DMS53 treated with DMSO at 0.1 percent for 48 hours (cell line): ENCODE results near the gene RPRD2.
"Not testable (repeated sequence)": the region's sequence is repeated elsewhere in the genome, so short reads cannot be mapped to it uniquely, and the experiment has no call there.

ENCODE experiments used
- DNase-seq: peaks from one replicate; lab custom pipeline; 2025; ENCODE audit not compliant: unreplicated experiment; lab: John Stamatoyannopoulos, UW

The RPRD2 gene

DNA sequence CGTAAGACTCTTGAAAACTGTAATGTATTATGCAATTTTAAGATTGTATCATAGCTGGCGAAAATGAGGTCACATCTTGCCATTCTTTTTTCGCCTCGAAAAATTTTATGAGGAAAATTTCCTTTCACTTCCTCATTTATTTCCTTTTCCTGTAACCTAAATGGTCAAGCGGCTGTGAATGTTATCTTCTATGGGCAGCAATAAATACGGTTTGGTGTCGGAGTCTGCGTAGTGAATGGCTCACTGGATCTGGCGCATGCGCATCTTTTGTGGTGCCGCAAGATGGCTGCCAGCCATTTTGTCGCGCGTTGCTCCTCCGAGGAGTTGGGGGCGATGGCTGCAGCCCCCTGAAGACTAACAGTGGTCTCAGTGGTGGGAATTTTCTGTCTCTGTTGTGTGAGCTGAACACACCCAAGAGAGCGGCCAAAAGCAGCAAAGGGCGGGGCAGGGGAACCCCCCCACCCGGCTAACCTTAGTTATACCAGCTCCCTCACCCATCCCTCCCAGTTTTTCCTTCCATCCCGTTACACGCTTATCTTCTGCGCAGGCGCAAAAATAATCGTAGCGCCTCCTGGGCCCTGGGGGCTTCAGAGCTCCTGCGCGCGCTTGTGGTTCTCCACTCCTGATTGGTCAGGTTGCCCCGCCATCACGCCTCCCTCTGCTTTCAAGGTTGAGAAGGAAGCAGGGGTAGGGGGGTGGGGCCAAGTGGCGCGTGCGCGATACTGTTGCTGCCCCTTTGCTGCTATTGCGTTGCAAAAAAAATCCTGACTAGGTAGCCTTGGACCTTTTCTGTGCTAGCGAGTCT is at the start of gene RPRD2:
Gene RPRD2, plus strand, starts transcription at position 722 of the 805 bp plus-strand sequence. CDS start 568 bp downstream, outside the sequence.
- peak; percentile 99 for DNase-seq

DNA sequence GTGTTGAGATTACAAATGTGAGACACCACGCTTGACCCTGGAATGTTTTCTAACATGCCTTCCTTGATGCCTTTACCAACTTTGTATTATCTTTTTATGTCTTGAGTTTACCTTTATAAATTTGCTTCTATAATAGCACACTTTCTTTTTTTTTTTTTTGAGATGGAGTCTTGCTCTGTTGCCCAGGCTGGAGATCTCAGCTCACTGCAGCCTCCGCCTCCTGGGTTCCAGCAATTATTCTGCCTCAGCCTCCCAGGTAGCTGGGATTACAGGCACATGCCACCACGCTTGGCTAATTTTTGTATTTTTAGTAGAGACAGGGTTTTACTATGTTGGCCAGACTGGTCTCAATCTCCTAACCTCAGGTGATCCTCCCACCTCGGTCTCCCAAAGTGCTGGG is 49.3 kb upstream of the RPRD2 start:
- DNase-seq, result not testable (repeated sequence)

DNA sequence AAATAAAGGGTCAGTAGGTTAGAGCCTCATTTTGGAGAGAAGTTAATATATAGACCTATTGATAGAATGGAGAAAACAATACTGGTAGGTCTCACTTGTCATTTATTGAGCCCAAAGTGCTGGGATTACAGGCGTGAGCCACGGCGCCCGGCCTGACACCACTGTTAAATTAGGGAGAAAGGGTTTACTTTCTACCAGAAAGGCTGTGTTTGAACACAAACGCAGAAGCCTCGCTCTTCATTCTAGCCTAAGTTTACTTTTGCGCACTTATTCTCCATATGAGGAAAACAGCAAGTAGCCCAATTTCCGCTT is 43.3 kb upstream of the RPRD2 start:
- DNase-seq, result no peak

DNA sequence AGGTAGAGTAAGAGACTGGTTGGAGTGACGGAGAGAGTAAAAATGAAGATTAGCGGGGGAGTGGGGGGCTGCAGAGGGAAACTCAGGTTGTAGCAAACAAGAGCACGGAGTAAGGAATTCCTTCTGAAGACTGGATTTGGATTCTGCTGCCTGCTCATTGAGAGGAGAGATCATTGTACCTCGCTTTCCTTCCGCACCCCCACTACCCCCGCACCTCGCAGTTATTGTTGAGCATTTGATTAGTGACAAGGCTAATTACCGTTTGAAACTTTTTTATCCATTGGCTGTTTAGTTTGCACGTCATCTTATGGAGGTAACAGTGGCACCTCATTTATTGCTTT is 42.2 kb upstream of the RPRD2 start:
- no peak for DNase-seq

GRCh38 chr1:150322310-150322709 is 41.6 kb upstream of the RPRD2 start:
- DNase-seq, result no peak

DNA sequence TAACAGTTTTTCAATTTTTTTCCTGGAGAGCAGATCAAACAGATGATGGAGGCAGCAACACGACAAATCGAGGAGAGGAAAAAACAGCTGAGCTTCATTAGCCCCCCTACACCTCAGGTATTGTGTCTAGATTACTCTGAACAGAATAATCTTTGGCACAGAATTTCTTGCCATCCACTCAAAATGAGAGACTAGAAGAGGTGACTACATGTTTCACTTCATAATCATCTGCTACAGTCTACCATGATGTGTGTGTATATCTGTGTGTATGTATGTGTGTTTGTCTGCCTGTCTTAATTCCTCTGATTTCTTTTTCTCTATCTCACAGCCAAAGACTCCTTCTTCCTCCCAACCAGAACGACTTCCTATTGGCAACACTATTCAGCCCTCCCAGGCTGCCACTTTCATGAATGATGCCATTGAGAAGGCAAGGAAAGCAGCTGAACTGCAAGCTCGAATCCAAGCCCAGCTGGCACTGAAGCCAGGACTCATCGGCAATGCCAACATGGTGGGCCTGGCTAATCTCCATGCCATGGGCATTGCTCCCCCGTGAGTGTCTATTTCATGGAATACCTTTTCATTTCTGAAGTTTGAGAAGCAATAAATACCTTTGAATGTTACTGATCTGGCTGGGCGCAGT is 31.2 kb upstream of the RPRD2 start:
- no peak for DNase-seq

DNA sequence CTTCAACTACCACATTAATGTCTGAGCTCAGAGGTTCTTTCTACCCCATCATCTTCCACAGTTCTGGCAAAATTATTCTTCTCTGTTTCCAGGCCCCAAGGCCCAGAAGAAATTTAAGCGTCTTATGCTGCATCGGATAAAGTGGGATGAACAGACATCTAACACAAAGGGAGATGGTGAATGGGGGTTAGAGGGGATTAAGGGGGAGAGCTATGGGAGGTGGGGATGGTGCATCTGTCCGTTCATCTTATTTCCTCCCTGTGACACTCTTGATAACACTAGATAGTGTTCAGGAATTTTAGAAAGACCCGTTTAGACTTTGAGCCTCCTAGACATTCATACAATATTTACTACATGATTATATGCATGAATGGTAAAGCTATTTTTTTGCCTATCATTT is 17.6 kb upstream of the RPRD2 start:
- no peak for DNase-seq

- no peak for DNase-seq
Measured at GRCh38 chr1:150352866-150353265, 11.1 kb upstream of the RPRD2 start.

- peak; percentile 76 for DNase-seq
Measured at GRCh38 chr1:150362721-150363425, 1.1 kb upstream of the RPRD2 start.

- peak; percentile 55 for DNase-seq
Measured at GRCh38 chr1:150364231-150365003, 470 bp downstream of the RPRD2 start.

GRCh38 chr1:150365941-150366340 is 2.0 kb downstream of the RPRD2 start:
- DNase-seq, result no peak

DNA sequence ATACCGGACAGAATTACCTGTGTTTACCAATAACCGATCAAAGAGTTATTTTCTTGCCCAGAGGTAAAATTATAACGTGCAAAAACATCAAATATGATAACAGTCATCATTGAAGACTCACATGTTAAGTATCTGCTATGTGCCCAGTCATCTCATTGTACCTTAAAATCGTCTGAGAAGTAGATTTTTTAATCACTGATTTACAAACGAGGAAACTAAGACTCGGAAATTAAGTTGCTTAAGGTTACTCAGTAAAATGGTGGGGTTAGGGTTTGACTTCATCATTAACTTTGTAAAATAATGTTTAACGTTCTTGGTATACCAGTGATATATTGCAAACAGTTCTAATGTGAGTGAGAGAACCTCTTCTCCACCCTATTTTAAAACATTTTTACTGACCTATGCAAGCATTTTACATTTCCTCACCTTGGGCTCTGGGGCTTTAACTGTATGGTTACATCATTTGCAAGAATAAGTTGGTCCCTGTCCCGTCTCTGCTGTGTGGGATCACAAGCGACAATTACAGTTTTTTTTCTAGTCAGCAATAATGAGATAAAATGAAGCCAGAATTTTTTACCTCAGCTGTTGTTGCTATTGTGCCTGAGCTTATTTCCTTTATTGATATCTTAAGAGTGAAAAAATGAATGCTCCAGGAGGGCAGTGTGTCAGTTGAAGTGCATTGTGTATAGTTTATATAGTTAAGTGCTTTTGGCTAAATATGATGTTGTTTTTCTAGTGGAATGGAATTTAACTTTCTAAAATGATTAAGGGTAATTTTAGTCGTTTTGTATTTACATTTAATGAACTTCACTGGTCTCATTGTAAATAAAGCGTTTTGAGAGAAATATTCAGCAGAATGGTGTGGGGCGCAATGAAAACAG is 2.7 kb downstream of the RPRD2 start:
- no peak for DNase-seq

DNA sequence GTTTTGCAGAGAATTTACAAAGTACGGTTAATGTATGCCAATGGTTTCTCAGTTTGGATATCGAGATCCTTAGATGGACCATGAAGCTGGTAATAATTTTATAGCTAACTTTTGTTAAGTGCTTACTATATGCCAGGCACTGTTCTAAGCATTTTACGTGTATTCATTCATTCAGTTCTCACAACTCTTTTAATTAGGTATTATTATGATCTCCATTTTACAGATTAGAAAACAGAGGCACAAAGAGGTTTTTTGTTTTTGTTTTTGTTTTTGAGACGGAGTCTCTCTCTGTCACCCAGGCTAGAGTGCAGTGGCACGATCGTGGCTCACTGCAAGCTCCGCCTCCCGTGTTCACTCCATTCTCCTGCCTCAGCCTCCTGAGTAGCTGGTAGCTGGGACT is 7.2 kb downstream of the RPRD2 start:
- DNase-seq, result no peak

GRCh38 chr1:150372580-150372979 is 8.6 kb downstream of the RPRD2 start:
- DNase-seq, result no peak

- no peak for DNase-seq
Measured at GRCh38 chr1:150376110-150376509, 12.2 kb downstream of the RPRD2 start.

- no peak for DNase-seq
Measured at GRCh38 chr1:150383631-150384324, 19.8 kb downstream of the RPRD2 start.

DNA sequence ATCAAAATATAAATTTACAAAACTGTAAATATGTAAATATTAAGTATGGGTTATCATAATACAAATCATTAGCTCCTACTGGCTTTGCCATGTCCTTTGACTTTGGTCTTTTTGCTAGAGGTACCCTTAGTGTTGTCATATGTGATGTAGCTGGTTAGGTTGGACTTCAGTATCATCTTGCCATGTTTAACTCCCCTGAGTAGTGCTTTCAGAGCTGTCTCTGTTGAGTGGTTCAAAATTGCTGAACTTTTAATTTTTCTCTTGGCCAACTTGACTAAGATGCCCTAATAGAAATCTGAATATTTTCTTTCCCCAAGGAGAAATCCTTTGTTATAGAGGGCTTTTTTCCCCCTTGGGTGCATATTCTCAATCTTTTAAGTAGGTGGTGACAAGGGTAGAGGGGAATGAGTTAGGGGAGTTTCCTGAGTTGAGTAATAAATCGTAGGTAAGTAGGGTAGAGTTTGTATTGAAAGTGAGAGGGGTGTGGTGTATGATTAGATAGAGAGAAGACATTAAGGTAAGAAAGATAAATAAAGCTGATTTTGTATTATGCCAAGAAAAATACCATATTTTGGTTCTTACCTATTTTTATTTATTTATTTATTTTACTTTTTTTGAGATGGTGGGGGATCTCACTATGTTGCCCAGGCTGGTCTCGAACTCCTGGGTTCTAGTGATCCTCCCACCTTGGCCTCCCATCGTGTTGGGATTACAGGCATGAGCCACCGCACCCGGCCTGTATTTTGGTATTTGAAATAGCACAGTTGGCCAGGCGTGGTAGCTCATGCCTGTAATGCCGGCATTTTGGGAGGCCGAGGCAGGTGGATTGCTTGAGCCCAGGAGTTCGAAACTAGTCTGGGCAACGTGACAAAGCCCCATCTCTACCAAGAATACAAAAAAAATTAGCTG is 21.8 kb downstream of the RPRD2 start:
- DNase-seq, result no peak

- DNase-seq, result peak; percentile 10
Measured at GRCh38 chr1:150386592-150386991, 22.6 kb downstream of the RPRD2 start.

- peak; percentile 55 for DNase-seq
Measured at GRCh38 chr1:150387200-150387599, 23.3 kb downstream of the RPRD2 start.
